DOHH2 (cell line): Measurements from ENCODE around the gene RNF19B.

Source experiments
- EZH2phosphoT487 ChIP-seq: fragments of 200-600 bp; sonication (generic); IDR thresholded peaks from 2 replicates; pipeline ENCODE4 v1.6.1; 2017; ENCODE audit warnings: borderline replicate concordance, mild to moderate bottlenecking, antibody characterized with exemption, low read length, moderate library complexity, mixed read lengths
- TF ChIP-seq, protein P1 (sequence below): fragments of 200-600 bp; sonication (generic); IDR thresholded peaks from one replicate; pipeline ENCODE4 v1.5.1; 2014; ENCODE audit warnings: antibody characterized with exemption, mild to moderate bottlenecking, low read depth, low read length; ENCODE audit not compliant: poor library complexity, severe bottlenecking

DNA sequence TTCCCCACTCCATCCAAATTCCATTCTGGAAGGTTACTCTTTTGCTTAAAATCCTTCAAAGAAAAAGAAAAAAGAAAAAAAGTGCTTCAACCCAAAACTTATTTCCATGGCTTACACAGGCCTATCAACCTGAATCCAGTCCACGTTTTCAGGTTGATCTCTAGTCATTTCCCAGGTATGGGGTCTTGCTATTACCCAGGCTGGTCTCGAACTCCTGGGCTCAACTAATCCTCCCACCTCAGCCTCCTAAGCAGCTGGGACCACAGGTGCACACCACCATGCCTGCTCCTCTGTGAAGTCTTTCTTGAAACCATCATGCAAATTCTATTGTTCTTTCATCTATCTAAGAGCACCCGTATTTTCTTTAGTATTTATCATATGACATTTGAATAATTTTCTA, 7.6 kb downstream of the RNF19B start:
- TF ChIP-seq, protein P1, sequence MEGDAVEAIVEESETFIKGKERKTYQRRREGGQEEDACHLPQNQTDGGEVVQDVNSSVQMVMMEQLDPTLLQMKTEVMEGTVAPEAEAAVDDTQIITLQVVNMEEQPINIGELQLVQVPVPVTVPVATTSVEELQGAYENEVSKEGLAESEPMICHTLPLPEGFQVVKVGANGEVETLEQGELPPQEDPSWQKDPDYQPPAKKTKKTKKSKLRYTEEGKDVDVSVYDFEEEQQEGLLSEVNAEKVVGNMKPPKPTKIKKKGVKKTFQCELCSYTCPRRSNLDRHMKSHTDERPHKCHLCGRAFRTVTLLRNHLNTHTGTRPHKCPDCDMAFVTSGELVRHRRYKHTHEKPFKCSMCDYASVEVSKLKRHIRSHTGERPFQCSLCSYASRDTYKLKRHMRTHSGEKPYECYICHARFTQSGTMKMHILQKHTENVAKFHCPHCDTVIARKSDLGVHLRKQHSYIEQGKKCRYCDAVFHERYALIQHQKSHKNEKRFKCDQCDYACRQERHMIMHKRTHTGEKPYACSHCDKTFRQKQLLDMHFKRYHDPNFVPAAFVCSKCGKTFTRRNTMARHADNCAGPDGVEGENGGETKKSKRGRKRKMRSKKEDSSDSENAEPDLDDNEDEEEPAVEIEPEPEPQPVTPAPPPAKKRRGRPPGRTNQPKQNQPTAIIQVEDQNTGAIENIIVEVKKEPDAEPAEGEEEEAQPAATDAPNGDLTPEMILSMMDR: no peak
- no peak for TF ChIP-seq EZH2phosphoT487
